Colonic mucosa (tissue), 4 donors: Measurements from ENCODE around the gene ZNF608. TPM values are rescaled to one million over a fixed set of nuclear protein-coding genes. Genes with fewer than 3 reads are reported as not detected.

Source experiments
- DNase-seq: peaks from one replicate; pipeline ENCODE4 v3.0.0-alpha.2; 2020
- H3K27ac ChIP-seq: fragments of 200-600 bp; one replicate; pipeline ENCODE4 v1.8.0; 2021
- H3K27me3 ChIP-seq: fragments of 200-600 bp; one replicate; pipeline ENCODE4 v1.8.0; 2021
- H3K36me3 ChIP-seq: fragments of 200-600 bp; one replicate; pipeline ENCODE4 v1.8.0; 2021
- H3K4me1 ChIP-seq: fragments of 200-600 bp; one replicate; pipeline ENCODE4 v1.8.0; 2021; ENCODE audit warnings: mild to moderate bottlenecking
- H3K4me3 ChIP-seq: fragments of 200-600 bp; one replicate; pipeline ENCODE4 v1.8.0; 2021
- H3K9ac ChIP-seq, 2 donors: one replicate each; pipeline ENCODE4 v1.7.0; 2013; ENCODE audit warnings: control low read depth in 2 of 2, low read depth in 2 of 2, low read length in 2 of 2
- H3K9me3 ChIP-seq: fragments of 200-600 bp; one replicate; pipeline ENCODE4 v1.8.0; 2021
- intact Hi-C: fragments of 100-400 bp; cut with DNase I; formaldehyde crosslinking; loops from one replicate; pipeline ENCODE4 v1.14.1; 2022
- total RNA-seq, 2 donors: library from RNA; stranded (reverse); fragmentation: NEBNext Ultra II Directional in 1 of 2; extraction: Animal tissue kit (Norgen Biotek cat#: 25700) in 1 of 2; gene quantifications; one replicate each; pipeline ENCODE4 v1.2.1, GENCODE V29; 2021
- TF ChIP-seq, protein P1 (sequence below): fragments of 200-600 bp; IDR thresholded peaks from one replicate; pipeline ENCODE4 v1.8.0; 2022; ENCODE audit warnings: antibody characterized with exemption, mild to moderate bottlenecking
- donor health status: healthy.
- donor health status: DM: no; HTN: no; CAD: no.
- donor health status: DM: no; HTN: no; CAD: no.

The ZNF608 gene
- total RNA-seq, 2 donors from 2014 or later: 14.6 to 20.0 TPM

GRCh38 chr5:124735169-124735858 lies 11.1 kb downstream of the ZNF608 start:
- peak overlapping the region; percentile 9 for H3K4me3 ChIP-seq
- intact Hi-C loops: no loop called here
- no peaks in the 10 kb centered on the region for H3K4me1 ChIP-seq
- H3K9ac ChIP-seq: peak overlapping the region in 1 of 2 donors; percentile 7
- peak overlapping the region; percentile 60 for H3K27ac ChIP-seq
- no peaks in the 10 kb centered on the region for H3K36me3 ChIP-seq
- TF ChIP-seq, protein P1, sequence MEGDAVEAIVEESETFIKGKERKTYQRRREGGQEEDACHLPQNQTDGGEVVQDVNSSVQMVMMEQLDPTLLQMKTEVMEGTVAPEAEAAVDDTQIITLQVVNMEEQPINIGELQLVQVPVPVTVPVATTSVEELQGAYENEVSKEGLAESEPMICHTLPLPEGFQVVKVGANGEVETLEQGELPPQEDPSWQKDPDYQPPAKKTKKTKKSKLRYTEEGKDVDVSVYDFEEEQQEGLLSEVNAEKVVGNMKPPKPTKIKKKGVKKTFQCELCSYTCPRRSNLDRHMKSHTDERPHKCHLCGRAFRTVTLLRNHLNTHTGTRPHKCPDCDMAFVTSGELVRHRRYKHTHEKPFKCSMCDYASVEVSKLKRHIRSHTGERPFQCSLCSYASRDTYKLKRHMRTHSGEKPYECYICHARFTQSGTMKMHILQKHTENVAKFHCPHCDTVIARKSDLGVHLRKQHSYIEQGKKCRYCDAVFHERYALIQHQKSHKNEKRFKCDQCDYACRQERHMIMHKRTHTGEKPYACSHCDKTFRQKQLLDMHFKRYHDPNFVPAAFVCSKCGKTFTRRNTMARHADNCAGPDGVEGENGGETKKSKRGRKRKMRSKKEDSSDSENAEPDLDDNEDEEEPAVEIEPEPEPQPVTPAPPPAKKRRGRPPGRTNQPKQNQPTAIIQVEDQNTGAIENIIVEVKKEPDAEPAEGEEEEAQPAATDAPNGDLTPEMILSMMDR: no peak
- H3K9me3 ChIP-seq: no peaks in the 10 kb centered on the region
- DNase-seq: peak; percentile 68
- H3K27me3 ChIP-seq: no peaks in the 10 kb centered on the region

DNA sequence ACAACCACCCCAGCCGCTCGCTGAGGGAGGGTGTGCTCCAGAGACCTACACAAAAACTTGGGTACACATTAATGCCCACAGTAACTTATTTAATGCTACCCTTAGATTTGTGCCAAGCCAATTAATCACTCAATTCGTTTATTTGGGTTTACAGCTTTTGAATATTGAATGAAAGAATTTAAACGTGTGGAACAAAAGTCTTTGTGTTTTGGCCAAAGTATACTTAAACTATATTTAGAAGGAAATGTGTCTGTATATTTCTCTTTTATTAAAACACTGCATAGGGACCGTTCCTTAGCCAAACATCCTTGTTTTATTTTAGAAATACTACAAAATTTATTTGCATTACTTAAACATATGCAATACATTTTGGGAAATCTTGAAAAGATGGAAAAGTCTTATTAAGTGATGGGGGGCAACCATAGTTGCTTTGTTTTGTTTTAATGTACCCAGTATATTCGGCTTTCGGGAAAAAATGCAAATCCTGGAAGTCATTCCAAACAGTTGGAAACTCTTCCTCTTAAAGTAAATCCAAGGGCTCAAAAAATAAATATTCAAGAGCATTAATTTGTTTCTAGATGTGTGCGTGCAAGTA lies 11.8 kb downstream of the ZNF608 start:
- peak overlapping the region; percentile 60 for H3K27ac ChIP-seq
- no peaks in the 10 kb centered on the region for H3K4me1 ChIP-seq
- no peaks in the 10 kb centered on the region for H3K9me3 ChIP-seq
- intact Hi-C loops: no loop called here
- no peaks in the 10 kb centered on the region for H3K27me3 ChIP-seq
- TF ChIP-seq, protein P1: no peak
- no peak overlapping the region for H3K4me3 ChIP-seq
- peak overlapping the region in 1 of 2 donors; percentile 7 for H3K9ac ChIP-seq
- no peak for DNase-seq
- no peaks in the 10 kb centered on the region for H3K36me3 ChIP-seq

- intact Hi-C loops: no loop called here
- H3K36me3 ChIP-seq: no peaks in the 10 kb centered on the region
- no peaks in the 10 kb centered on the region for H3K4me1 ChIP-seq
- H3K27me3 ChIP-seq: no peaks in the 10 kb centered on the region
- TF ChIP-seq, protein P1: no peak
- no peak overlapping the region for H3K4me3 ChIP-seq
- no peaks in the 10 kb centered on the region for H3K9me3 ChIP-seq
- DNase-seq: no peak
- H3K9ac ChIP-seq: no peak overlapping the region
- H3K27ac ChIP-seq: no peak overlapping the region
Measured at GRCh38 chr5:124733329-124733650, 13.1 kb downstream of the ZNF608 start.

DNA sequence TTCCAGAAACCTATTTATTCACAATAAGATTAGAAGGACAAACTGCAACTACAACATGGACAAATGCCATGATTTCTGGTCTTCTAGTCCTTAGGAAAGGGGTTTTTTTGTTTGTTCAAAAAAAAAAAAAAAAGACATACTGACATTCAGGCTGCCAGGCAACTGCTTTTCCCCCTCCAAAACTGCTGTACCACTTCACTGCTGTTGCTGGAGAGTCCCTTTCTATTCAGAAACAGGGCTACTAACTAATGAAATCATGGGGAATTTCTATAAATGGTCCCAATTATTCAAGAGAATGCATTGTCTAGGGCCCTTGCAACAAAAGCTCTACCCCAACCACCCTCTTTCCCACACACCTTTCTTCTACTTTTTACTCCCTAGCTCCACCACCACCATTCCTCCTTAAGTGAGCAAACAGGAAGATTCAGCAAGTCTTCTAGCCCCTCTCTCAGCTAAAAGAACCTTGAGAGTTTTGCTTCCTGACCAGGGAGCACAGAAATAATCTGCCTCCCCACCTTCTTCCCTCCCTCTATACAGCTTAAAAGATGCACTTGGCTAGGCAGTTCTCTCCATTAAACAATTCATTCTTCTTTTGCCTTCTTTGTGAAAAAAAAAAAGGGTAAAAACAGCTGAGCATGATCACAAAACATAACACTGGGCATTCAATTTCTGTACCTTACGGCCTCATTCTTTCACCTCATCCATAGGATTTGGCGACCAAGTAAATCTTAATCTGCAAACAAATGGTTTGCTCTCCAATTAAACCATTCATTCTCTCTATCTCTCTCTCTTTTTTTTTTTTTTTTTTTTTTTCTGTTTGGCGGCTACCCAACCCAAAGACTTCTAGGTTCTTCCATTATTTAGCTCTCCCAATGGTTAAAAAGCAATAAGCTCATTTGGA lies 13.8 kb downstream of the ZNF608 start:
- H3K4me3 ChIP-seq: no peak overlapping the region
- intact Hi-C loops: no loop called here
- no peaks in the 10 kb centered on the region for H3K36me3 ChIP-seq
- H3K27ac ChIP-seq: no peak overlapping the region
- no peaks in the 10 kb centered on the region for H3K27me3 ChIP-seq
- H3K4me1 ChIP-seq: no peaks in the 10 kb centered on the region
- TF ChIP-seq, protein P1: no peak
- no peak overlapping the region for H3K9ac ChIP-seq
- no peak for DNase-seq
- no peaks in the 10 kb centered on the region for H3K9me3 ChIP-seq

DNA sequence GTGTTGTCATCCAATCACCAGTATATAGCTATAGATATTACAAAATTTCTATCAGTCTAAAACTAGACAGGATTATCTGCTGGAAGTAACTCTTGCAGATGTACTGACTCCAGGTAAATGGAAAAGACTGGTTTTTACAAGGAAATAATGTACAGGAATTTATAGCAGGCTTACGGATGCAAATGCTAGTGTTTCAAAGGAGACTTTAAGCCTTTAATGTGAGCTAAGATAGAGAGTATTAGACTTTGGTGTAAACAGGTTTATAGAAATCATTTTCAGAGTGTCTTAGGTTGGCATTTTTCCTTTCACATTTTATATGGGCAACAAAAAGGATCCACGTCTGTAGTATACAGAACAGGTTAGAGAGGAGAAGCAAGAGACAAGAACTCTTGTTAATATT lies 16.1 kb downstream of the ZNF608 start:
- Histone ChIP-seq H3K27me3 (no peaks in the 10 kb centered on the region), H3K4me1 (no peaks in the 10 kb centered on the region), H3K9ac (no peak overlapping the region), H3K4me3 (no peak overlapping the region), H3K27ac (no peak overlapping the region), H3K9me3 (no peaks in the 10 kb centered on the region), H3K36me3 (no peaks in the 10 kb centered on the region)
- no peak for DNase-seq
- intact Hi-C loops: no loop called here
- TF ChIP-seq, protein P1: no peak
